Naive thymus-derived CD8-positive, alpha-beta T cell (primary cell): ENCODE data around the gene EXOC3L2. TPM values are rescaled to one million over a fixed set of nuclear protein-coding genes. Genes with fewer than 3 reads are reported as not detected.

Experiments used
- ATAC-seq, 2 donors: fragments of 150-1000 bp; cut with Tn5 transposase in 1 of 2; sonication (Bioruptor Pico), chemical (Tn5 transposase) in 1 of 2; 1 replicate in 1 of 2; 2 replicates in 1 of 2; pipeline ENCODE4 v1.10.0; 2021; ENCODE audit warnings: mild to moderate bottlenecking in 2 of 2, moderate library complexity in 2 of 2
- POLR2A ChIA-PET: fragments of 350-600 bp; sonication (Branson Sonifier 250); formaldehyde crosslinking; loops from one replicate; lab custom pipeline; 2021; ENCODE audit warnings: antibody characterized with exemption; lab: Charles Lee
- DNase-seq, 10 donors: peaks; one replicate each; pipeline versions ENCODE4 v3.0.0 to v3.0.0-alpha.2; 2020 to 2022
- H3K27ac Mint-ChIP-seq, 10 donors: one replicate each; pipeline ENCODE4 v1.8.0; 2020 to 2022; ENCODE audit warnings: mild to moderate bottlenecking in 10 of 10, mixed read lengths in 10 of 10, moderate library complexity in 4 of 10, inconsistent platforms in 1 of 10
- H3K27me3 Mint-ChIP-seq, 5 donors: one replicate each; pipeline ENCODE4 v1.8.0; 2021 to 2022; ENCODE audit warnings: mixed read lengths in 5 of 5
- H3K36me3 Mint-ChIP-seq, 3 donors: one replicate each; pipeline ENCODE4 v1.8.0; 2020 to 2022; ENCODE audit warnings: mixed read lengths in 3 of 3, mild to moderate bottlenecking in 2 of 3, inconsistent platforms in 1 of 3
- H3K4me1 Mint-ChIP-seq, 4 donors: one replicate each; pipeline ENCODE4 v1.8.0; 2021 to 2022; ENCODE audit warnings: mixed read lengths in 4 of 4
- H3K4me3 Mint-ChIP-seq, 10 donors: one replicate each; pipeline ENCODE4 v1.8.0; 2020 to 2022; ENCODE audit warnings: mild to moderate bottlenecking in 10 of 10, mixed read lengths in 10 of 10, moderate library complexity in 6 of 10, inconsistent platforms in 1 of 10
- H3K9me3 Mint-ChIP-seq, 9 donors: one replicate each; pipeline ENCODE4 v1.8.0; 2020 to 2022; ENCODE audit warnings: mixed read lengths in 9 of 9, mild to moderate bottlenecking in 3 of 9, inconsistent platforms in 1 of 9, moderate library complexity in 1 of 9
- polyA plus RNA-seq, 3 donors: library from polyadenylated mRNA; unstranded; fragments of 300-500 nt; fragmentation: Illumina TruSeq; gene quantifications; one replicate each; pipeline ENCODE4 v1.2.3, GENCODE V29; 2021
- total RNA-seq, 8 experiments: library from RNA in 2 of 8; stranded (reverse) in 2 of 8; gene quantifications; one replicate each; pipeline ENCODE4 v1.2.3 and lab custom pipeline; 2021 to 2026

Gene EXOC3L2
- total and polyA plus RNA-seq, 5 experiments from 2014 or later, result not detected

DNA sequence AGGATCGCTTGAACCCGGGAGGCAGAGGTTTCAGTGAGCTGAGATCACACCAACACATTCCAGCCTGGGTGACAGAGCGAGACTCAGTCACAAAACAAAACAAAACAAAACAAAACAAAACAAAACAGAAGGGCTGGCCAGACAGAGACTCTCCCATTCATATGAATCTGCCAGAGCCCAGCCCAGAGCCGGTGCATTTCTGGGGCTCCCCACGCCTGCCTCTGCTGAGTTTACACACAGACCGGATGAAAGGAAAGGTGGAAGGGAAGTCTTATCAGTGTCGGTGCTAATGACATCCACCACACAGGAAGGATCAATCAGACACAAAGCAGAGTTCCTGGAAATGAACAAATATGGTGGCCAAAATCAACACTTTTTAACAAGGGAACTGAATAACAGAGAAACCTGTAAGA is 74.0 kb downstream of the EXOC3L2 start:
- peaks cover 16 to 57% (median 45%) of the 10 kb centered on the region in 4 donors for H3K4me1 Mint-ChIP-seq
- H3K4me3 Mint-ChIP-seq, result peak overlapping the region; percentile 59 to 92 (median 80)
- ATAC-seq (peak; percentile 65 to 89), DNase-seq (peak in 3 of 10 donors; percentile 18 to 43 (median 33))
- H3K27ac Mint-ChIP-seq, result peak overlapping the region; percentile 86 to 97 (median 93)
- no peaks in the 10 kb centered on the region for H3K36me3 Mint-ChIP-seq
- no peaks in the 10 kb centered on the region for H3K9me3 Mint-ChIP-seq
- no peaks in the 10 kb centered on the region for H3K27me3 Mint-ChIP-seq
- POLR2A ChIA-PET, result interaction anchor here (0.9 to 1.4 kb wide), 2 partner anchors 11 to 19 kb away, joined by 3 to 4 read pairs; partner anchors contain the start of gene NKPD1

DNA sequence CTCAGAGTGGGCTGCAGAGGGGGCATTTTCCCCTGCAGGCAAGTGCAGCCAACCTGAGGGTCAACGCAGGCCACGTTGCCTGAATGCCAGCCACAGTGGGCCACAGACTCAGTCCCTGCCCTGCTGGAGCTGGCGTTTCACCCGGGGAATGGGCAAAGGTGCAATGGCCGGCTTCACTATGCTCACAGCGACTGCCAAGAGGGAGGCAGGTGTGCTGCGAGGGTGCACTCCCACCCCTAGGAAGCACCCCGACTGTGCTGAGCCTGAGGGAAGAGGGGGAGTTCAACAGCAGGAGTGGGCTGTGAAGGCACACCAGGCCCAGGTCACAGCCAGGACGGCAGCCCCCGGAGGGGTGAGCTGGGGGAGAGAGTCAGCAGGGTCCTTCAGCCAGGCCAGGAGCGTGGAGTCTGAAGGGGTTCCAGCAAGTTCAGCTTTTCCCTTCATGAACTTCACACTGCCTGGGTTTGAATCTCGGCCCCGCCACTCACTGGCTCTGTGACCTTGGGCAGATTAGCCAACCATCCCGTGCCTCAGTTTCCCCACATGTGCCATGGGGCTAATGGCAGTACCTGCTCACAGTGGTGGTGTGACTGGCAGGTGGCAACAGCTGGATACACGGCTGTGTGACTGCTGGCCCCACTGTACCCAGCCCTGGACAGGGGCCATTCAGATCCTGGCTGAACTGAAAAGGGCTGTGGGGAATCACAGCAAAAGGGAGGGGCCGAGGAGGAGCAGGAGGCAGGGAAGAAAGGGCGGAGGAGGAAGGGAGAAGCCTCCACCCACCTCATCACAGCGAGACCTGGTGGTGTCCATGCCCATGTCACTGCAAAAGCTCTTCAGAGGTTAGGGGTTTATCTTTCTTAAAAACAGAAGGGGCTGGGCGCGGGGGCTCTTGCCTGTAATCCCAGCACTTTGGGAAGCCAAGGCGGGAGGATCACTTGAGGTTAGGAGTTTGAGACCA is 74.8 kb downstream of the EXOC3L2 start:
- peak in 1 of 10 donors; percentile 62 for DNase-seq
- peaks cover 15 to 57% (median 45%) of the 10 kb centered on the region in 4 donors for H3K4me1 Mint-ChIP-seq
- H3K27ac Mint-ChIP-seq, result peak overlapping the region in 9 of 10 donors; percentile 8 to 97 (median 91)
- ATAC-seq, result no peak
- H3K27me3 Mint-ChIP-seq, result no peaks in the 10 kb centered on the region
- POLR2A ChIA-PET, result interaction anchor here (0.7 to 1.4 kb wide), 3 partner anchors 8 to 47 kb away, joined by 3 to 4 read pairs (median 4); partner anchors contain the start of genes BLOC1S3 and TRAPPC6A
- peak overlapping the region in 8 of 10 donors; percentile 8 to 92 (median 78) for H3K4me3 Mint-ChIP-seq
- H3K36me3 Mint-ChIP-seq, result no peaks in the 10 kb centered on the region
- H3K9me3 Mint-ChIP-seq, result no peaks in the 10 kb centered on the region

DNA sequence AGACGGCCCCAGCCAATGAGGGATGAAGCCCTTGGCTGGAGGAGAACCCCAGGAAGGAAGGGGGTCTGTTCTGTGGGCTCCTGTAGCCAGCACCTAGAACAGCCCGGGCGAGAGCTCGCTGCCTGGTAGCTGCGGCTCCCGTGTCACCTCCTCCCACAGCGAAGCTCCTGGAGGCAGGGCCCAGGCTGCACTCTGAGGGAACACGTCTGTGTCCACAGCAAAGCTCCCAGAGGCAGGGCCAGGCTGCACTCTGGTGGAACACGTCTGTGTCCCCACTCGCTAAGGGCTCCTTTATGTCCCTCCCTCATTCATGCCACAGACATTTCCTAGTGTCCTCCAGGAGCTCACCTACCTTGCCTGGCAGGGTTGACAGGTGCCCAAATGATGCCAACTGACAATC is 75.6 kb downstream of the EXOC3L2 start:
- Mint-ChIP-seq H3K9me3 (no peaks in the 10 kb centered on the region), H3K27ac (peak overlapping the region in 1 of 10 donors; percentile 36), H3K4me1 (peaks cover 13 to 58% (median 45%) of the 10 kb centered on the region in 4 donors), H3K36me3 (no peaks in the 10 kb centered on the region), H3K4me3 (peak overlapping the region in 3 of 10 donors; percentile 52 to 81 (median 54)), H3K27me3 (no peaks in the 10 kb centered on the region)
- no peak for ATAC-seq
- POLR2A ChIA-PET, result interaction anchor here (0.6 to 1.3 kb wide), 4 partner anchors 9 to 246 kb away, joined by 3 to 4 read pairs (median 4); partner anchors contain the start of genes BLOC1S3 and TRAPPC6A
- DNase-seq, result peak in 1 of 10 donors; percentile 53

DNA sequence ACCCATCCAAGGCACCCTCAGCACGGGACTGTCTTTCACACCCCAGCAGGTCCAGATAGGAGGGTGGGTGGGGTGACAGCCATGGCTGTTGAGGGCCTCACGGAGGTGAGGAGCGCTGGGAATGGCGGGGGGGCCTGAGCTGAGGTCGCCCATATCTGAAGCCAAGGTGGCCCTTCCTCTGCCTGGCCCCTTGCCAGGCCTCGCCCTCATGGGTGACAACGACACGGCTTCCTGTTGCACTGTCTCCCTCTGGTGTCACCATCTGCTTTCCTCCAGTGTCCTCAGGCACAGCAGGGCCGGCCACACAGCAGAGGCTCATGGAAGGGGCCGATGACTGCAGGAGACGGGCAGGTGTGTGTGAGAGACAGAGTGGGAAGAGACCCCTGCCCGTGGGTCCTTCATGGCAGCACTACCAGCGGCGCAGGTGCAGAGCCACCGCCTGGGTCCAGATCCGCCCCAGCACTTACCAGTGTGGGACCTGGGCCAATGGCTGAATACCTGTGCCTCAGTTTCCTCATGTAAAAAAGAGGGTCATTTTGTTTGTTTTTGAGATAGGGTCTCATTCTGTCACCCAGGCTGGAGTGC is 76.3 kb downstream of the EXOC3L2 start:
- Mint-ChIP-seq H3K27ac (peak overlapping the region in 1 of 10 donors; percentile 74), H3K4me1 (peaks cover 14 to 60% (median 50%) of the 10 kb centered on the region in 4 donors), H3K27me3 (no peaks in the 10 kb centered on the region), H3K36me3 (no peaks in the 10 kb centered on the region), H3K9me3 (no peaks in the 10 kb centered on the region), H3K4me3 (no peak overlapping the region)
- no peak for ATAC-seq
- peak in 1 of 10 donors; percentile 54 for DNase-seq
- POLR2A ChIA-PET, result interaction anchor here (0.6 to 1.3 kb wide), 3 partner anchors 10 to 30 kb away, joined by 3 to 5 read pairs (median 4); partner anchors contain the start of genes BLOC1S3 and TRAPPC6A

DNA sequence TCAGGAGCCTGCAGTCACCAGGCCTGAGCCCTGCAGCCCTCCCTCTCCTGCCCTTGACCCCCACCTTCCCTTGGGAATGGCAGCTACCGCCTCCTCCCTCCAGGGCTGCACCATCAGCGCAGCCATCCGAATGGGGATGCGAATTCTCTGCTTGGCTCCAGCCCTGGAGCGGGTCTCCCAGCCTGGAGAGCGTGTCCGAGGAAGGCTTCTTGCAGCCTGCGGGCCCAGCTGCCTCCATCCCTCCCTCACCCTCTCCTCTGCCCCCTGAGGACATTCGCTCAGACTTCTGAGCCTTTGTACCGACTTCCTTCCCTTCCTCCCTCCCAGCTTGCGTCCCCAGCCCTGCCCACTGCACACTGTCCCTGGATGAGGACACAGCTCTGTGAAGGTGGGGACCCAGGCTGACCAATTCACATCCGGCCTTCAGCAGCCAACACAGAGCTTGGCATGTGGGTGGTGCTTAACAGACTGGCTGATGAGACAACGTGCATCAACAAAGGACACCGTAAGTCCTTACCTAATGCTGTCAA is 78.4 kb downstream of the EXOC3L2 start:
- Mint-ChIP-seq H3K36me3 (no peaks in the 10 kb centered on the region), H3K27me3 (no peaks in the 10 kb centered on the region), H3K27ac (peak overlapping the region in 2 of 10 donors; percentile 56 to 69), H3K4me3 (peak overlapping the region in 1 of 10 donors; percentile 58), H3K9me3 (no peaks in the 10 kb centered on the region), H3K4me1 (peaks cover 15 to 49% (median 39%) of the 10 kb centered on the region in 4 donors)
- POLR2A ChIA-PET, result interaction anchor here (2.0 kb wide), 1 partner anchor 12 kb away, joined by 7 read pairs; the partner anchor contains the start of genes BLOC1S3 and TRAPPC6A
- ATAC-seq (no peak), DNase-seq (no peak)

DNA sequence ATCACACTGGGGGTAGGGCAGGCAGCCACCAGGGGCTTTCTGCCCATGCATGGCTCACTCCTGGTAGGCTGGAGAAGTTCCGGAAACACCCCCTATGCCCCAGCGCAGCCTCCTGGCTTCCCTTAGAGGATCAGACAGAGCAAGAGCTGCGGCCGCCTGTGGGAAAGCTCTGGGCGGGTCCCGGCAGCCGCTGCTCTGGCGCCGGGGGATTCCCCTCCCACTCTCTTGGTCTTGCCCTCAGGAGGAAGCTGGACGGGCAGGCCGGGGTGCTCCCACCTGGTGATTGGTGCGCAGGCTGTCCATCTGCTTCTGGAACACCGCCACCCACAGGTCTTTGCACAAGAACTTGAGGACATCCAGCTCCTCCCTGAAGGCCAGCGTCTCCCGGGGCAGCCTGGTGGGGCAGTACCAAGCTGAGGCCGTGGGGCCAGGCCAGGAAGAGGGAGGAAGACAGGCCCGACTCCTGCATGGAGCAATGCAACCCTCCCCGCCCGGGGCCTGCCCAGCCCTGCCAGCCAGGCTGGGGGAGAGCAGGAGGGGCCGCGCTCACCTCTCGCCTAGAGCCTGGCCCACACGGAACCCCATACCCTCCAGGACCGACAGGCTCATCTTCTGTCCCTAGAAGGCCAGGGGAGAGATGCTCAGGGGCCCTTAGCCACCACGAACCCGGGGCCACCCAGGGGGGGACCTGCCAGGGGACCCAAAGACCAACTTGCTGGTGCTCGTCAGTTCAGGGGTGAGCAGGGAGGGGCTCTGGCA is 80.5 kb downstream of the EXOC3L2 start:
- Mint-ChIP-seq H3K27me3 (peaks cover 0 to 3% (median 0%) of the 10 kb centered on the region in 5 donors), H3K36me3 (peaks cover 0 to 2% (median 0%) of the 10 kb centered on the region in 3 donors), H3K4me3 (peak overlapping the region in 5 of 10 donors; percentile 8 to 58 (median 40)), H3K27ac (peak overlapping the region in 5 of 10 donors; percentile 14 to 81 (median 47)), H3K9me3 (no peaks in the 10 kb centered on the region), H3K4me1 (peaks cover 8 to 31% (median 24%) of the 10 kb centered on the region in 4 donors)
- POLR2A ChIA-PET, result interaction anchor here (0.5 to 2.0 kb wide), 6 partner anchors 8 to 313 kb away, joined by 3 to 13 read pairs (median 6); partner anchors contain the start of genes BLOC1S3 and TRAPPC6A
- DNase-seq (peak; percentile 17 to 66 (median 40)), ATAC-seq (peak; percentile 93 to 95)

DNA sequence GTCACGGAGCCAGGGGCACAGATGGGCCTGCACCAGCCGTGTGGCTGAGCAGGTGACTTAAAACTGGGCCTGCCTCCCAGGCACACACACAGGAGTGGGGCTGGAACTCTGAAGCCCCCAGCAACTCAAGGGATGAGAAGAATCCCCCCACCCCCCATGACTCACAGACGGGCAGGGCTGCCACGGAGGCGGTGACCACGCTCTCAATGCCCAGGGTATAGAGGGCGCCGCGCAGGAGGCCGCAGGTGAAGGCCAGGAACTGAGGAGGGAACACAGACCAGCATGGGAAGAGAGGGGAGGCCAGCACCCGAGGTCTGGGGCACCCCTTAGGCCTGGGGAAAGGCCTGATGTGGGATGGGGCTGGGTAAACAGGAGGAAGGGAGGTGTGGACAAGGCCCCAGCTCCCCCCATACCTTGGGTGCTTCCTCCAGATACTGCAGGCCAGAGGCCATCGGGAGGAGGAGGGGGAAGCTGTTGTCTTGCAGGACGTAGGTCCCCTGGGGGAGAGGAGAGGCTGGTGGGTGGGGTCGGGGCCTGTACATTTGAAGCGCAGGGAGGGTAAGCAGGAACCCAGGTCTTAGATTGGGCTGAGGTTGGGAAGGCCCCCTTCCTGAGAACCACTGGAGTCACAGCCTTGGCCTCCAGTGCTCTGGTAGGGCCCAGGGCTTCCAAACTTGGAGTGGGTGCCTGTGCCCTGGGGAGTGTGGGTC is 81.3 kb downstream of the EXOC3L2 start:
- POLR2A ChIA-PET, result interaction anchor here (0.5 to 2.0 kb wide), 5 partner anchors 9 to 314 kb away, joined by 3 to 13 read pairs (median 5); partner anchors contain the start of genes BLOC1S3 and TRAPPC6A
- no peaks in the 10 kb centered on the region for H3K9me3 Mint-ChIP-seq
- peak overlapping the region in 6 of 10 donors; percentile 20 to 71 (median 36) for H3K4me3 Mint-ChIP-seq
- peaks cover 8 to 25% (median 24%) of the 10 kb centered on the region in 4 donors for H3K4me1 Mint-ChIP-seq
- peak in 1 of 2 donors; percentile 24 for ATAC-seq
- DNase-seq, result peak in 1 of 10 donors; percentile 44
- H3K36me3 Mint-ChIP-seq, result peaks cover 0 to 2% (median 0%) of the 10 kb centered on the region in 3 donors
- H3K27ac Mint-ChIP-seq, result peak overlapping the region; percentile 20 to 86 (median 70)
- H3K27me3 Mint-ChIP-seq, result peaks cover 0 to 3% (median 0%) of the 10 kb centered on the region in 5 donors

DNA sequence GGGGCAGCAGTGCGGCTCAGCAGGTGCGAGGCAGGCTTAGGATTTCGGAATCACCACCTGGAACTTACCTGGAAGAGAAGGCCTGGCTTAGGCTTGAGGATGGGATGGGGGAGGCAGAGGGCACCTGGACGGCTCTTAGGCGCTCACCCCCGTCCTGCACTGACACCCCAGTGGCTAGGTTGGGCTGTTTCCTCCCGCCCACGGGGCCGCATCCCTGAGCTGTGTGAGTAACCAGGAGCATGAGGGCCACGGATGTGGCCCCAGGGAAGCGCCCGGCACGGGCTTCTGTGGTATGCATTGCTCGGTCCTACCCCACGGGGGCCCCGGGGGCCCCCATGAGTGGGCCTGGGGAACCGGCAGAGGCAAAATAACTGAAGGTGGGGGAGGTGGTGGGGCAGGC is 82.1 kb downstream of the EXOC3L2 start:
- ATAC-seq (no peak), DNase-seq (no peak)
- Mint-ChIP-seq H3K4me3 (no peak overlapping the region), H3K27ac (peak overlapping the region in 3 of 10 donors; percentile 57 to 86 (median 71)), H3K4me1 (peaks cover 9 to 32% (median 23%) of the 10 kb centered on the region in 4 donors), H3K9me3 (no peaks in the 10 kb centered on the region), H3K27me3 (peaks cover 0 to 3% (median 0%) of the 10 kb centered on the region in 5 donors), H3K36me3 (peaks cover 0 to 2% (median 0%) of the 10 kb centered on the region in 3 donors)
- POLR2A ChIA-PET, result no interaction called here

DNA sequence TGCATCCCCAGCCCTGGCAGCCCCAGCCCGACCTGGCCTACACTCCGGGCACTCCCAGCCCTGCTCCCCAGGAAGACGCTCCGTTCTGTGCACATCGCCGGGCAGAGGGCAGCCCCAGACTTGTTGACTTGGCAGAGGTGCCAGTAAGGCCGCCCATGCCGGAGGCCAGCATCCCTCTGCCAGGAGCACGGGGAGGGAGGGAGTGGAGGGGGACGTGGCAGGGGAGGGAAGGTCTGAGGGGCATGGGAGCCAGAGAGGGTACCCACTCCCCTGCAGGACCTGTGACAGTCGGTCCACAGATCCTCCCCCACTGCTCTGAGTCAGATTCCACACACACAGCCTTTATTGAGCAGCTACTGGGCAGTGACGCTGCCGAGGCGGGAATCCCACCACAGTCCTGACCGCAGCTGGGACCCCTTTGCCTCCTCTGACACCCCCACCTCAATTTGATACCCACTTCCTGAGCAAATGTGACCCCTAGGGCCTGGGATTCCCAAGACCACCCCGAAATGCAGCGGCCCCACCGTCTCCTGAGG is 82.5 kb downstream of the EXOC3L2 start:
- Mint-ChIP-seq H3K36me3 (peaks cover 0 to 2% (median 0%) of the 10 kb centered on the region in 3 donors), H3K9me3 (no peaks in the 10 kb centered on the region), H3K27me3 (peaks cover 0 to 6% (median 2%) of the 10 kb centered on the region in 5 donors), H3K27ac (peak overlapping the region in 2 of 10 donors; percentile 57 to 71), H3K4me1 (peaks cover 9 to 36% (median 24%) of the 10 kb centered on the region in 4 donors), H3K4me3 (no peak overlapping the region)
- ATAC-seq, result no peak
- POLR2A ChIA-PET, result no interaction called here
- DNase-seq, result no peak
